Measurements from ENCODE around the gene ACSF2. TPM values are rescaled to one million over a fixed set of nuclear protein-coding genes. Genes with fewer than 3 reads are reported as not detected.
A peak's percentile ranks its signal among the peaks of the same experiment; 100 is the strongest.

ACSF2 gene
- total and polyA plus RNA-seq, 2 donors from 2014 or later: 44.4 to 404 TPM

- Histone ChIP-seq H3K9me3 (ENCODE audit: control insufficient read depth in 2 of 3, insufficient read depth in 1 of 3, low read length in 3 of 3) (no peaks in the 10 kb centered on the region), H3K4me3 (ENCODE audit: low read length in 3 of 3) (no peak overlapping the region), H3K27me3 (ENCODE audit: control insufficient read depth, insufficient read depth, low read length) (no peaks in the 10 kb centered on the region), H3K4me1 (ENCODE audit: control insufficient read depth in 2 of 3, insufficient read depth in 2 of 3, low read depth in 1 of 3, low read length in 3 of 3) (peaks cover 0 to 6% (median 6%) of the 10 kb centered on the region in 3 donors), H3K27ac (ENCODE audit: low read depth in 2 of 2, low read length in 2 of 2) (no peak overlapping the region), H3K36me3 (ENCODE audit: control insufficient read depth in 2 of 3, insufficient read depth in 3 of 3, low read length in 3 of 3) (peaks cover 0 to 31% (median 21%) of the 10 kb centered on the region in 3 donors), H3K9ac (ENCODE audit: low read length in 3 of 3) (no peak overlapping the region)
- DNase-seq (peak in 2 of 5 donors; percentile 33 to 58), FAIRE-seq (no peak)
- no peak for TF ChIP-seq CTCF (IDR thresholded peaks at IDR 0.05; ENCODE audit: borderline replicate concordance, extremely low read depth, insufficient read depth)
- intact Hi-C loops (cut with DNase I): no loop called here
Observed at GRCh38 chr17:50484386-50485155, 58.6 kb downstream of the ACSF2 start.

GRCh38 chr17:50487213-50488096 lies 61.4 kb downstream of the ACSF2 start:
- H3K27me3 ChIP-seq (ENCODE audit: control insufficient read depth, insufficient read depth, low read length): no peaks in the 10 kb centered on the region
- no peaks in the 10 kb centered on the region for H3K4me1 ChIP-seq (ENCODE audit: control insufficient read depth in 2 of 3, insufficient read depth in 2 of 3, low read depth in 1 of 3, low read length in 3 of 3)
- DNase-seq: peak in 1 of 5 donors; percentile 56
- peaks cover 0 to 28% (median 21%) of the 10 kb centered on the region in 3 donors for H3K36me3 ChIP-seq (ENCODE audit: control insufficient read depth in 2 of 3, insufficient read depth in 3 of 3, low read length in 3 of 3)
- no peak for FAIRE-seq
- H3K4me3 ChIP-seq (ENCODE audit: low read length in 3 of 3): no peak overlapping the region
- H3K9ac ChIP-seq (ENCODE audit: low read length in 3 of 3): no peak overlapping the region
- H3K27ac ChIP-seq (ENCODE audit: low read depth in 2 of 2, low read length in 2 of 2): no peak overlapping the region
- H3K9me3 ChIP-seq (ENCODE audit: control insufficient read depth in 2 of 3, insufficient read depth in 1 of 3, low read length in 3 of 3): no peaks in the 10 kb centered on the region
- TF ChIP-seq CTCF (IDR thresholded peaks at IDR 0.05; ENCODE audit: borderline replicate concordance, extremely low read depth, insufficient read depth): no peak
- intact Hi-C loops (cut with DNase I): no loop called here

GRCh38 chr17:50488880-50489279 lies 62.9 kb downstream of the ACSF2 start:
- H3K4me1 ChIP-seq (ENCODE audit: control insufficient read depth in 2 of 3, insufficient read depth in 2 of 3, low read depth in 1 of 3, low read length in 3 of 3): no peaks in the 10 kb centered on the region
- intact Hi-C loops (cut with DNase I): no loop called here
- H3K27me3 ChIP-seq (ENCODE audit: control insufficient read depth, insufficient read depth, low read length): no peaks in the 10 kb centered on the region
- H3K27ac ChIP-seq (ENCODE audit: low read depth in 2 of 2, low read length in 2 of 2): no peak overlapping the region
- H3K36me3 ChIP-seq (ENCODE audit: control insufficient read depth in 2 of 3, insufficient read depth in 3 of 3, low read length in 3 of 3): peaks cover 0 to 20% (median 15%) of the 10 kb centered on the region in 3 donors
- H3K9ac ChIP-seq (ENCODE audit: low read length in 3 of 3): no peak overlapping the region
- DNase-seq: peak in 1 of 5 donors; percentile 13
- FAIRE-seq: no peak
- H3K4me3 ChIP-seq (ENCODE audit: low read length in 3 of 3): no peak overlapping the region
- no peaks in the 10 kb centered on the region for H3K9me3 ChIP-seq (ENCODE audit: control insufficient read depth in 2 of 3, insufficient read depth in 1 of 3, low read length in 3 of 3)
- TF ChIP-seq CTCF (IDR thresholded peaks at IDR 0.05; ENCODE audit: borderline replicate concordance, extremely low read depth, insufficient read depth): no peak

All from kidney (tissue), 14 donors.